UCSD-AML1 (cell line): ENCODE results near the gene TLX1.
A peak's percentile ranks its signal among the peaks of the same experiment; 100 is the strongest.
"Not testable (repeated sequence)": the region's sequence is repeated elsewhere in the genome, so short reads cannot be mapped to it uniquely, and the experiment has no call there.

ENCODE experiments used
- DNase-seq: peaks from one replicate; lab custom pipeline; 2025; ENCODE audit not compliant: unreplicated experiment; lab: John Stamatoyannopoulos, UW

TLX1 gene

DNA sequence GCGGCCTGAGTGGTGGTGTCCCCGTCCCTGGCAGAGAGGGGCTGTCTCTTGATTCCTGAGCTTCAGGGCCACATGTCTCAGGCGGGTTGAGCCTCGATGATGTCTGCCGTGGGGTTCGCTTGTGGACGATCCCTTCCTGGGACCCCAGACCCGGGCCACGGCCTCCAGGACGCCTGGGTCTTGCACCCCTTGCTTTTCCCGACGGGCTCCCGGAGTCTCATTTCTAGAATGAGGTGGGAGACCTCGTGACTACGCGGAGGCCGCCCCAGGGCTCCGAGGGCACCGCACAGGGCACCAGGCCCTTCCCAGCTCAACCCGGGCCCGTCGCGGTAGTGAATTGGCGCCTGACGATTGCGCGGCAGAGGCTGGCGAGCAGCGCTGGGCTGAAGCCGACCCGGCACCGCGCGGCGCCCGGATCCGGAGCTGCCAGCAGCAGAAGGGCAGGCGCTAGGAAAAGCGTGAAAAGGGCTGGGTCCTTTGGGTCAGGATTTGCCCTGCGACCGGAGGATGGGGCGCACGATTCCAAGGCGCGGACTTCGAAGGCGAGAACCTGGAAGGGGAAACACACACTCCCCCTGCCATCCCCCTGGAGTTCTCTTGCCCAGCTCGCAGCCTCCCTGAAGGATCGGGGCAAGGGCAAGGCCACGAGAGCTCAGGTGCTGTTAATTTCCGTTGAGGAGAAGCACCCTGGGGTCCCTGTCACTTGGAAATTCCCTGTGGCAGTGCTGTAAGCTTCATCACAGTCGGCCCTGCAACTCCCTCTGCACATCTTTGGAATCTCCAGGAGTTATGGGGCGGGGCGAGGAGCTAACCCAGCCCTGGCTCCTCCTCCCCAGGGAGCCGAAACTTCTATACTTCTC lies 15.5 kb downstream of the TLX1 start:
- DNase-seq = no peak

DNA sequence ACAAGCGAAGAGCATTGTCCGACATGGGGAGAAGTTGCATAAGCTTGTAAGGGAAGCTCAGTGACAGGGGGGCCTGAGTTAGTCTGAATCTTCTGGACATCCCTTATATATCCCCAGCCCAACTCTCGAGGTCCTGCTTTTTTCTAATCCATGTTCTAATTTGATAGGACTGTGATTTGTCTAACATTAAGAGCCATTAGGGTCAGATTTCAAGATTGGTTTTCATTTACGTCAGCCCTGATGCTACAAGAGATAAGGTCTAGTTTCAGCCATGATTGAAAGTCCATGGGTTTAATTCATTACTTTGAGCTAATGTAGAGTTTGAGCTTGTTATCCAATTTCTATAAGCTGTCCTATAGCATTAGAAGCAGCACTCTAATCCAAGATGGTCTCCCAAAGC lies 20.3 kb downstream of the TLX1 start:
- no peak for DNase-seq

DNA sequence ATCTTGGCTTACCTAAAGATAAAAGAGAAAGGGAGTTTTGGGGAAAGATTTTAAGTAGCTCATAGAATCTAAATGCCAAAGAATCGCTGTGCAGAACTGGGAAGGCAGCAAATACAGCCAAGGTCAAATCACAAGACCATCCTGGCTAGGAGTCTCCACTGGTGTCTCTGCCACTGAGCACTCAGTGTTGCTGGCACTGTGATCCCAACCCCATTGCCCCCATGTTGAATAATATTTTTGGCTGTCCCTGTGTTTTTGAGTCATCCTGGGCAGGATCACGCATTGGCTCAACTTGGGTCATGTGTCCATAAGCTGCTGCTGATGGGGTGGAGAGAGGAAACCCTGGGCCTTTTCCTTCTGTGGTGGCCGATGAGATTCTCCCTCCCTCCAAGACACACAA lies 21.2 kb downstream of the TLX1 start:
- DNase-seq = no peak

DNA sequence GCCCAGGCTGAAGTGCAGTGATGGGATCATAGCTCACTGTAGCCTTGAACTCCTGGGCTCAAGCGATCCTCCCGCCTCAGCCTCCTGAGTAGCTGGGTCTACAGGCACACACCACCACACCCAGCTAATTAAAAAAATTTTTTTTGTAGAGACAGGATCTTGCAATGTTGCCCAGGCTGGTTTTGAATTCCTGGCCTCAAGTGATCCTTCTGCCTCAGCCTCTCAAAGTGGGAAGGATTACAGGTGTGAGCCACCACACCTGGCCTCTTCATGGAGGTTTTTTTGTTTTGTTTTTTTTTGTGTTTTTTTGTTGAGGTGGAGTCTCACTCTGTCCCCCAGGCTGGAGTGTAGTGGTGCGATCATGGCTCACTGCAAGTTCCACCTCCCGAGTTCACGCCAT lies 23.4 kb downstream of the TLX1 start:
- DNase-seq = not testable (repeated sequence)

DNA sequence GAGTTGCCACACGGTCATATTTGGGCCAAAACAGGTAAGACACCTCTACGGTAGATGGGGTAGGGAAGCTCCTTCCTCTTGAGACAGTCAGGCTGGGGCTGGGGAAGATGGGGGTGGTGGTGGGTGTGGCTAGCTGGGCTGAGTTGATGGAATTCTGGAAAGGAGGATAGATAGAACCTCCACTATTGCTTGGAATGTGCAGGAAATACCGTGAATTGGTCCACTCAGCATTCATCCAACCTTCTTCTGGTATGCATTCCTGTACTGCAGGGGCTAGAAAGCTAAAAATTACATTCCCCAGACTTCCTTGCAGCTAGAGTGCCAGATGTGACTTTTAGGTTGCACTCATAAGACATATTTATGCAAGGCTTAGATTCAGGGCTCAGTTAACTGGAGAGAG lies 24.8 kb downstream of the TLX1 start:
- no peak for DNase-seq

DNA sequence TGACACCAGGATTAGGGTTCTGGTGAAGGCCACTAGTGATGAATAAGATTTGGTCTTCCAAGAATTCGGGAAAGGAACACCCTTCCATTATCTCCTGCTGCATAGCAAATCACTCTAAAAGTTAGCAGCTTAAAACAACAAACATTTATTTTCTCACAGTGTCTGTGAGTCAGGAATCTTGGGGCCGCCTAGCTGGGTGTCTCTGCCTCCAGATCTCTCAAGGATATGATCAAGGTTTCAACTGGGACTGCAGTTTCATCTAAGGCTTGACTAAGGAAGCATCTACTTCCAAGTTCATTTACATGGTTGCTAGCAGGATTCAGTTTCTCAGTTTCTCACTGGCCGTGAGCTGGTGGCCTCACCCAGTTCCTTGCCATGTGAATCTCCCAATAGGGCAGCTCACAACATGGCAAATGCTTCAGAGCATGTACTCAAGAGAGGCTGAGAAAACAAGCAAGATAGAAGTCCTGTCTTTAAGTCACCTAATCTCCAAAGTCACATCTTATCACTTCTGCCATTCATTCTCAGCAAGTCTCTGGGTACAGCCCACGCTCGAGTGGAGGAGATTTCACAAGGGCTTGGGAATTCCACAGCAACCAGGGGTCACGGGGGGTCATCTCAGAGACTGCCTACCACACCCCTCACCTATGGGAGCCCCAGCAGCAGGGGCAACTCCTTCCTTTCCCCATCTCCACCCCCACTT lies 26.8 kb downstream of the TLX1 start:
- no peak for DNase-seq

DNA sequence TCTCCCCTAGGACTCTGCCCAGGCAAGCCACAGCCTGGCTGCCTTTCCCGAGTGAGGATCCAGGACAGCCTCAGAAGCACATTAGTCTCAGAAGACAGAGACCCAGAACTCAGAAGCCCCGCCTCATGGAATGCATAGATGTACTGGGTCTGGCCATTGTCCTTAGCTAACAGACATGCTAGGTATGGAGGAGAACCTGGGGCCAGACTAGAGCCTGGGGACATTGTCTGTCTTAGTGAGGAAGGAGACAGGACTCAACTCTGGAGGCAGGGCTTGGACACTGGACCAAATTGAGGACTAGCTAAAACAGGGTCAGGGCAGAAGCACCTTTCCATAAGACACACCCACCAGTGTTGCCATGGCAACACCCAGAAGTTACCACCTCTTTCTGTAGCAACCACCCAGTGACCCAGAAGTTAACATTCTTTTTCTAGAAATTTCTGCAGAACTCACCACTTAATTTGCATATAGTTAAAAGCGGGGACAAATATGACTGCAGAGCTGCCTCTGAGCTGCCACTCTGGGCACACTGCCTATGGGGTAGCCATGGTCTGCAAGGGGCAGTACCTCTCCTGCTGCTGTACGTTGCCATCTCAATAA lies 27.5 kb downstream of the TLX1 start:
- DNase-seq = no peak

DNA sequence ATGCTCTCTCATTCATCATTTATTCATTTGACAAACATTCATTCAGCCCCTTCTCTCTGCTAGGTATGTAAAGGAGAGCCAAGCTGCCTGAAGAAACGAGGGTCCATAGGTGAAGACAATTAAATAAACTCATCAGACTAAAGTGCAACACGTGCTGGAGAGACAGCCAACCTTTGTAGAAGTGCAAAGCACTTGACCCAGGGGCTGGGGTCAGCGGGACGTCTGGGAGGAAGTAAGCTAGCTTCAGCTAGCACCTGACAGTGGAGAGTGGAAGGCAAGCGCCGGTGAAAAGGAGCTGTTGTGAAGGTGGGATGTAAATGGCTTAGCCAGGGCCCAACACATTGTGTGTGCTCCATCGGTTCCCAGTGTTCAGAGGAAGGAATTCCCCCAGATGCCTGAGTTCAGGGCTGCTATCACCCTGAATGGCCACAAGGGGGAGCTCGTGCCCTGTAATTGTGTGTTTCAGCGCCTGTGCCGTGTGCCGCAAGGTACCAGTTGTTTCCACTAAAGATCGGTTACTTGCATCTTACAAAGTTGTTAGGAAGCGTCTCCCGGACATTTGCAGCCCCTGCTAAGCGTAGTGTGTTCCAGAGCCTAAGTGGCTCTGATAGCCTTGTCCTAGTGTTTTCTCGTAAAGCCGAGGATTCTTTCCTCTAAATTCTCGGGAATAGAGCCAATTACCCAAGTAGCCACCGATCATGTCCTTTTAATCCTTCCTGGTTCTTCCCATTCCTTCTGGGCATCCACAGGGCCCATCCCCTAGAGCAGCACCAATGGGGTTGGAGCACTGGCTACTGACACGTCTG lies 30.6 kb downstream of the TLX1 start:
- peak; percentile 74 for DNase-seq

DNA sequence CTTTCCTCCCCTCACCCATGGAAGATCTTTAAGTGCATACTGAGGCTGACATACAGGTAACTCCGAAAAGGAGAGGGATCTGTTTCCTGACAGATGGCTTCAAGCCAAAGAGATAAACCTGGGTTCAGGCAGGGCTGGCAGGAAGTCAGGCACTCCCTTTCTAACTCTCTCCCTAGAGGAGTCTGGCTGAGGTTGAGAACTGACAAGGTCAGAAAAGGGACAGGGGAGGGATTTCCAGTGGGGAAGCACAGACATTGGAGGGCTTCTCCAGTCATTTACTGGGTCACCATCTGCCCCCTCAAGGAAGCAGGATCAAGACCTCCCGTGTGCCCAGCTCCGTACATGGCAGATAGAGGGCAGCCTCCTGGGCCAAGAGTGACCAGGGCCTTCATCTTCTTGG lies 31.6 kb downstream of the TLX1 start:
- no peak for DNase-seq

DNA sequence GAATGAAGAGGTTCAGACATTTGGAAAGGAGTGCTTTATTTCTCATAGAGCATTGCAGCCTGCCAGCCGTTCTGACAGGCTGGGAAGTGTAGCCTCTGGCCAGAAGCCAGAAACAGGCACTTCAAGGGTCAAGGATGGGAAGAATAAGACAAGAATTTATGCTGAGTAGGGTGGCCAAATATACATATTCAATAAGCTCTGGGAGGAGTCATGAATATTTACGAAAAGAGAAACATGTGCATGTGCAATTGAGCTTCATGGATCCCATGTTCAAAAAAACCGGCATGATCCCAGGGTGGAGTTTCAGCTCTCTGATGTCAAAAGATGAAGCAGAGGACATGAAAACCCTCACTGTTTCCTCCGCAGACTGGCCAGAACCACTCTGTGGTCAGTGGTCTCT lies 32.9 kb downstream of the TLX1 start:
- DNase-seq = no peak

DNA sequence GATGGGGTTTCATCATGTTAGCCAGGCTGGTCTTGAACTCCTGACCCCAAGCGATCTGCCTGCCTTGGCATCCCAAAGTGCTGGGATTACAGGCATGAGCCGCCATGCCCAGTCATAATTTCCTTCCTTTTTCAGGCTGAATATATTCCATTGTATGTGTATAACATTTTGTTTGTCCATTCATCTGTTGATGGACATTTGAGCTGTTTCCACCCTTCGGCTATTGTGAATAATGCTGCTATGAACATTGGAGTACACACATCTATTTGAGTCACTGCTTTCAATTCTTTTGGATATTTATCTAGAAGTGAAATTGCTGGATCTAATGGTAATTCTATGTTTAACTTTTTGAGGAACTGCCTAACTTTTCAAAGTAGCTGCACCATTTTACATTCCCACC lies 34.6 kb downstream of the TLX1 start:
- DNase-seq = no peak

DNA sequence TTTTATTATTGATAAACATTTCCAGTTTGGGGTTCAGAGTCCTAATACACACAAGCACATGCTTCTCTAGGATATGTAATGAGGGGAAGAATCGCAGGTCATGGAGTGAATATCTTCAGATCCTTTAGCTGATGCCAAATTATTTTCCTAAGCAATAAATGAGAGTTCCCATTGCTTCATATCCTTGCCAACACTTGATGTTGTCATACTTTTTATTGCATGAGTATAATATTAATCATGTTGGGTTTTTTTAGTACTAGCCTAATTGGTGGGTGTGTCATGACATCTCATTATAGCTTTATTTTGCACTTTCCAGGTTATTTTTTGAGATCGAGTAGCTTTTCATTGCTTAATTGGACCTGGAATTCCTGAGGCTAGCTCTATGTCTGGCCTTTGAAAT lies 35.3 kb downstream of the TLX1 start:
- DNase-seq = no peak

DNA sequence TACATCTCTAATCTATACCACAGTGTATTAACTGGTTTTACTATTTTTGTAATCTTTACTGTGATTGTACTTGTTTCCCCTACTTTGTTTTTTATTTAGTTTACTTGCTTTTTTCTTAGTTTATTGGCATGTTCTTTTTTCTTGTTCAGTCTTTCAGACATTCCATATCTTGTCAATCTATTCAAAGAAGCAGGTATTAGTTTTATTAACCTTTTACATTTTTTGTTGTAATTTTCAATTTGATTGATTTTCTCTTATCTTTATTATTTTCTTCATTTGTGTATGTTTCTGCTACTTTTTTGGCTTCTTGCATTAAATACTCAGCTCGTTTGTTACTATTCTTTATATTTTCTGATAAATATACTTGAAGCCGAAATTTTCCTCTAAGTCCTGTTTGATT lies 41.6 kb downstream of the TLX1 start:
- DNase-seq = no peak

DNA sequence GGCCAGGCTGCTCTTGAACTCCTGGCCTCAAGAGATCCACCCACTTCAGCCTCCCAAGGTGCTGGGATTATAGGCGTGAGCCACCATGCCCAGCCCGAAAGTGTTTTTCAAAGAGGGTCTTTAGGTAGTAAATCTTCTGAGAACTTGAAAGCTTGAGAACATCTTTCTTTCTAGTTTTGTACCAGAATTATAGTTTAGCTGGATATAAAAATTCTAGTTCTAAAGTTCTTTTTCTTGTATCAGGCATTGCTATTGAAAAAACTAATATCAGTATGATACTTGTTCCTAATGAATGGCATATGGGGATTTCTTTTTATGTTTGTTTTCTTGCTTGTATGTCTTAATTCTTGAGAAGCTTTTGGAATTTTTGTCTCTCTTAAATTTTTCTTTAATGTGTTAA lies 43.2 kb downstream of the TLX1 start:
- no peak for DNase-seq

DNA sequence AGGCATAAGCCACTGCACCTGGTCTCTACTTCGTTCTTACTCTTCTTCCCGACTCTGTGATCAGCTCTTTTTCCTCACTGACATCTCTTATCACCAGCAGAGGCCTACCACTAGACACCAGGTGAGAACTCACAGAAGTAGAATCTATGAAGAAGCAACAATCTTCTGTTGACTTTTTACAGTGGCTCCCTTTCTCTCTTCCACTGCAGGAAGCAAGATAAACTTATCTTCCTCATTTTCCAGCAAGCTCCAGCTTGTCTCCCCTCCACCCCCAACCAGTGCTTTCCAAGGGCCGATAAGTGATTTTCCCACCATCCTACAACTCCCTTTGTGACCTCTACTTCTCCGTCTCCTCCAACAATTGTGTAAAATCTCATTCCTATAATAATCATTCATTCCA lies 45.5 kb downstream of the TLX1 start:
- no peak for DNase-seq

DNA sequence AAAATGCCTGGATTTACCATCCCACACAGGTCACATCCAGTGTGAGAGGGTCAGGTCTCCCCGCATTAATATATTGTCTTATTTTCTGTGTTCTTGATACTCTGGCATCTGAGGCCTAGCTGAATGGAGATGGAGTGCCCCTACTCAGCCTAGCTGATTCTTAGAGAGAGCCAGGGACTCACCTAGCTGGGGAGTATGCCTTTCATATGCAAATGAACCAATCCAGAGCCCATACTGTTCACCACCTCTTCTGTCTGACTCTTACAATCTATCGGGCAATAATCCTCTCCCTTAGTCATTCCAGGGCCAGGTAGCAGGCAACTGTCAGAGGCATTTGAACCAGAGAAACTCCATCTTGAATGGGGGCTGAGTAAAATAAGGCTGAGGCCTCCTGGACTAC lies 51.8 kb downstream of the TLX1 start:
- DNase-seq = no peak

DNA sequence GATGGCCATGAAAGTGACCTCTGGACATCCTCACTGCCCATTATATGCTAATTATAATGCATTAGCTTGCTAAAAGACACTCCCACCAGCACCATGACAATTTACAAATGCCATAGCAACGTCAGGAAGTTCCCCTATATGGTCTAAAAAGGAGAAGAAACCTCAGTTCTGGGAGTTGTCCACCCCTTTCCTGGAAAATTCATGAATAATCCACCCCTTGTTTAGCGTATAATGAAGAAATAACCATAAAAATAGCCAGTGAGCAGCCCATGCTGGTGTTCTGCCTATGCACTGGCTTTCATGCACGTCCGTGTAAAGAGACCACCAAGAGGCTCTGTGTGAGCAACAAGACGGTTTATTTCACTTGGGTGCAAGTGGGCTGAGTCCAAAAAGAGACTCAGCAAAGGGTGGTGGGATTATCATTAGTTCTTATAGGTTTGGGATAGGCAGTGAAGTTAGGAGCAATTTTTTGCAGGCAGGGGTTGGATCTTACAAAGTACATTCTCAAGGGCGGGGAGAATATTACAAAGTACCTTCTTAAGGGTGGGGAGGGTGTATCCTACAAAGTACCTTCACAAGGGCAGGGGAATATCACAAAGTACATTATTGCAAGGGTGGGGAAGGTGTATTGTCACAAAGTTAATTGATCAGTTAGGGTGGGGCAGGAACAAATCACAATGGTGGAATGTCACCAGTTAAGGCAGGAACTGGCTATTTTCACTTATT lies 52.5 kb downstream of the TLX1 start:
- no peak for DNase-seq
